WI38 (cell line): ENCODE data around the gene CIAPIN1.
"Not testable (repeated sequence)": the region's sequence is repeated elsewhere in the genome, so short reads cannot be mapped to it uniquely, and the experiment has no call there.

Experiments used
- H3K4me3 ChIP-seq: 2 replicates; pipeline ENCODE4 v1.5.1; 2011; ENCODE audit warnings: low read depth, mild to moderate bottlenecking, control low read depth, low read length
- CTCF ChIP-seq: IDR thresholded peaks from 2 replicates; pipeline ENCODE4 v1.5.1; 2012; ENCODE audit warnings: low read depth, mild to moderate bottlenecking, control low read depth, low read length

CIAPIN1 gene

GRCh38 chr16:57403965-57404817 is 43.0 kb downstream of the CIAPIN1 start, which contains the start of gene CCL17:
CCL17 (plus strand) TSS chr16:57404767; CDS start chr16:57413933, 9,166 bp downstream.
- TF ChIP-seq CTCF, result no peak
- H3K4me3 ChIP-seq, result no peak within 1 kb of the TSS

GRCh38 chr16:57401943-57402640 is 45.1 kb downstream of the CIAPIN1 start:
- no peak overlapping the region for H3K4me3 ChIP-seq
- no peak for TF ChIP-seq CTCF

- H3K4me3 ChIP-seq, result not testable (repeated sequence)
Measured at GRCh38 chr16:57397493-57397892, 49.7 kb downstream of the CIAPIN1 start.

- H3K4me3 ChIP-seq, result no peak overlapping the region
- no peak for TF ChIP-seq CTCF
Measured at GRCh38 chr16:57396786-57397185, 50.4 kb downstream of the CIAPIN1 start.

- H3K4me3 ChIP-seq, result no peak overlapping the region
- no peak for TF ChIP-seq CTCF
Measured at GRCh38 chr16:57395026-57395425, 52.2 kb downstream of the CIAPIN1 start.

- no peak overlapping the region for H3K4me3 ChIP-seq
- no peak for TF ChIP-seq CTCF
Measured at GRCh38 chr16:57394444-57394843, 52.7 kb downstream of the CIAPIN1 start.

GRCh38 chr16:57392694-57393093 is 54.5 kb downstream of the CIAPIN1 start:
- H3K4me3 ChIP-seq, result no peak overlapping the region
- no peak for TF ChIP-seq CTCF
